Renal cortex interstitium (tissue), 11 donors: ENCODE data around the gene CACNA1C. TPM values are rescaled to one million over a fixed set of nuclear protein-coding genes. Genes with fewer than 3 reads are reported as not detected.

Source experiments
- DNase-seq, 11 donors: peaks; one replicate each; pipeline ENCODE4 v3.0.0-alpha.2; 2013; ENCODE audit warnings: low read depth in 9 of 11, low spot score in 4 of 11; ENCODE audit errors: extremely low read depth in 1 of 11
- polyA plus RNA-seq, 3 donors: library from polyadenylated mRNA; unstranded; fragments of 120-200 nt; gene quantifications; one replicate each; pipeline ENCODE4 v1.2.1, GENCODE V29; 2013; ENCODE audit not compliant: insufficient read length in 3 of 3

The CACNA1C gene
- polyA plus RNA-seq, 3 donors = 7.2 to 13.1 (median 7.8) TPM

- DNase-seq = no peak
Measured at GRCh38 chr12:2212537-2212936, 159.8 kb downstream of the CACNA1C start.

DNA sequence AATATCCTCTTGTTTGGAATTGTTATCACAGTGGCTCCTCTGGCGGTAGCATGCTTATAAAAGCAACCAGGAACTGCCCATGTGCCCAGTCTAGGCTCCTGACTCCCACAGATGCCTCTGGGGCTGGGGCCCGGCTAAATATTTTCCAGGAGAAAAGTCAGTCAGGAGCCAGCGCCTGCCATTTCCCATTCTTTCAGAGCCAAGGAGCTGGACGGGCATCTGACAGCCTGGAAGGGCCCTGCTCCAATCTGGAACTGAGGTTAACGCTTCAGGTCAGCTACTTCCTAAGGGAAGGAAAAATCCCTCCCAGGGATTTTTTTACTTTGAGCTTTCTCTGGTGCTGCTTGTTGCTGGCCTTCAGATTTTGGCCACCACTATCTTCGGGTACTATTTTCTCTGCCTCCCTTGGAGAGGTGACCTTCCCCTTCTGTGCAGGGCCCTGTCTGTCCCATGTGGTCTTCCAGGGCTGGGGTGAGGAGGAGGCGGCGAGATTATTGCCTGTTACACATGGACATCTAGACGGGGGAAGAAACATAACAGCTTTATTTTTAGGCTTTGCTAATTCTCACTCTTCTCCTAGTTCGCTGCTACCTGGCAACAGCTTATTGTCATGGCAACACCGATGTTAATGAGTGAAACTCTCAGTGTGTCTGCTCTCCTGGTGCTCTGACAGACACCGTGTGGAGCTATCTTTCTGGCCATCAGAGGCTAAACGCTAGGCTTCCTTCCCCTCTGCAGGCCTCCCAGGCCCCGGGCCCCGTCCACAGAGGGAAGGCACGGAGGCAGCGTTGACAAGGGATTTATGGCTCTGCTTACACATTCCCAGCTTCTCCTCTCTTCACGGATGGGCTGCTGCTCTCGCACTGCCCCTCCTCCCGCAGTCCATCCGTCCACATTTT is 160.4 kb downstream of the CACNA1C start:
- DNase-seq = peak; percentile 41 to 81 (median 66)

DNA sequence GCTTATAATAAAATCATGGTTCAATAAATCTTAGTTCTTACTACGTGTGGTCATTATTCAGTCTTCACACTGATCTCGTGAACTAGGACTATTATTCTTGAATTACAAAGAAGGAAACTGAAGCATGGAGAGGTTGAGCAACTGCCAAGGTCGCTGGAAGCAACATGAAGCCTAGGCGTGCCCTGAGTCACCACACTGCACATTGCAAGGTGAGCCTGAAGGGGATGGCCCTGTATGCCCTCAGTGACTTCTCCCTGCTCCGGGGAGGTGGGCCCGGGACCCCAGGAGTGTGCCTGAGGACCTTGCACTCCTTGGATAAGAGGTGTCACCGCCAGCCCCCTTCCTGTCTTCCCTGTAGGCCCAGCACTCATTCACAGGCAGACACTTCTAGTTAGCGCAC is 161.6 kb downstream of the CACNA1C start:
- DNase-seq = no peak

DNA sequence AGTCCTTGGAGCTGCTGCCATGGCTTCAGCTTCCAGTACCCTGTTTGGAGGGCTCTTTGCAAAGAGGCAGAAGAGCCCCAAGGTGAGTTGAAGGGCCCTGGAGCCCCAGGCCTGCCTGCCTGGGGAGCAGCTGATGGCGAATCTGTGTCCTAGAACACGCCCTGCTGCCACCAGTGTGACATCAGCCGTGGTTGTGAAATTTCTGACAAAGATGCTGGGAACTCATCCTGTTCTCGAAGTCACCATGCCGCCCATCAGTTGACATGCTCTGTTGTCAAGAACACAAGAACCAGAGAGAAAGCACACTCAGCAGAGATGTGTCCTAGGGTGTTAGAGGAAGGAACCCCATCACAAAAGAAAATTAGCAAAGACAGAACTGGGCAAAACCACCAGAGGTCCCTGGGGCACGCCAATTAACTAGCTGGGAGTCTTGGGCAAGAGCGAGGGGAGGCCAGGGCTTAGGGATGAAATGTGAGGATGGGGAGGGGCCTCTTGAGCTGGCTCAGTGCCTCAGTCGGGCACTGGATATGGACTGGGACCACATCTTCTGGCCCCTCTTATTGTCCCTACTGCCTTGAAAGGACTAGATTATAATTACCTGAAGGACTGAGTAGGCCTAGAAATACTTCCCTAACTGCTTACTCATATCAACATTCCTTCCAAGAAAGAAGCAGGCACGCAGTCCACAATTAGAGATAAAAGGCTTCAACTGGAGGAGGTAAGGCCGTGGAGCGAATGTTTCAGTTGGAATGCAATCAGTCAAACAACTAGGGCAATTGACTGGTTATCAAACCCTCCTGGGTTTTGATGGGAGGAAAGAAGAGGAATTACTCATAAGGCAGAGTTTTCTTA is 163.1 kb downstream of the CACNA1C start:
- DNase-seq = no peak

DNA sequence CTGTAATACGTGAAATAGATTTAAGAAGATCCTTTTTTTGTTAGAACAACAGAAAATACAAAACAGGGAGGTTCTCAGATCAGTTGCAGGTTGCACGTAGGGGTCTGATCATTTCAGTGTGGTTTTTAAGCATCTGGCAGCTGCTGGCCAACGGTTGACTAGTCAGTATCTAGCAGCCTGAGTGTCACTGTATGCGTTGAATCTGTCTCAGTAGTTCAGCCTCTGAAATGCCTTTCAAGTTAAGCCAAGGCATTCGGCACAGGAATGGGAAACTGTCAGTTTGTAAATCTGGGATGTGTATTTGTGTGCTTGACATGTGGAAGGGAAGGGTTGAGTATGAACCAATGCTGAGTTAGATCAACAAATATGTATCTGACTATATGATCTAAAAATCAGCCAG is 165.9 kb downstream of the CACNA1C start:
- no peak for DNase-seq

GRCh38 chr12:2221030-2221621 is 168.3 kb downstream of the CACNA1C start:
- no peak for DNase-seq

GRCh38 chr12:2222691-2223090 is 169.9 kb downstream of the CACNA1C start:
- DNase-seq = no peak

- DNase-seq = no peak
Measured at GRCh38 chr12:2224961-2225360, 172.2 kb downstream of the CACNA1C start.

DNA sequence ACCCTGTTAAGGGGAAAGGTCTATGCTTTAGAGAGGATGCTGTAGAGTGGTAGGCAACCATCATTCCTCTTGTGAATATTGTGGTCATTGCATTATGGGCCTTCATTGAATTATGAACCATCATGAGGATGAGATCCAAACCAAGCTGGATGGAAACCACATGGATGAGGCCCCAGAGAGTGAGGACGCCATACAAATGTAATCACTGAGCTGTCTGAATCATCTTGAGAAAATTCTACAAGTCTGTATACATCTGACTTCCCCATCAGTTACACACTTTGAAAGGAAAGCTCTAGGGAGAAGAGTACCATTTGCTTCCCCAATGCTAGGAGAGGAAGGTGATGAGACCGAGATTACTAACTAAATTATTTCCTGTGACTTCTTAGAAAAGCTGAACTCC is 172.9 kb downstream of the CACNA1C start:
- no peak for DNase-seq

DNA sequence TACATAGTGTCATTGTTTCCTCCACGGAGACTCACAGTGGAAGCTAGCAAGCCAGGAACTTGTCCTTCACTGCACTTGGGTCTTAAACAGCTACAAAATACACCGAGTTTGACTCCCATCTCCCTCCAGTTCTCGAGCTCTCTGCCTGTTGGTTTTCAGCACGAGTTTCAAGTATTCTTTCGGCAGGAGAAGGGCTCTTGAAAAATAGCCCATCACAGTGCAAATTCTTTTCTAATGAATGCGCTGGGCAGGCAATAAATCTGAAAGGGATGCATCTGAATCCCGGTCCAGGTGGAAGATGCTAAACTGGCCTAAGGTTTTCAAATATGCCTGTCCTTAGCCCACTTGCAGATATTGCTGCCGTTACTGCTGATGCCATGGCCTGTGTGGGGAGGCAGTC is 173.9 kb downstream of the CACNA1C start:
- no peak for DNase-seq

DNA sequence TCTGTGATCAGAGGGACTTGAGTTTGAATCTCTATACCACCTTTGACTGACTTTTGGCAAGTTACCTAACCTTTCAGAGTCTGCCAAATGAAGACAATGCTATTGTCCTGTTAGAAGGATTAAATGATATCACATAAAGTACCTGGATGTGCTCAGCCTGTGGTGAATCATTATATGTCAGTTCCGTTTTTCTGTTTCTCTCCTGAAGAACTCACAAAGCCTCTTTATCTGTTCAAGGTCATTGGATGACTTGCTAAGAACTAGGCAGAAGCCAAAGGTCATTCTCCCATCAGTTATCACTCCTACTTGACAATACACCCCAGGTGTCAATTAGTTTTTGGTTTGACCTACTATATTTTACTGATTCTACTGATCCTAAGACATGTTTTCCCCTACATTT is 174.6 kb downstream of the CACNA1C start:
- no peak for DNase-seq

DNA sequence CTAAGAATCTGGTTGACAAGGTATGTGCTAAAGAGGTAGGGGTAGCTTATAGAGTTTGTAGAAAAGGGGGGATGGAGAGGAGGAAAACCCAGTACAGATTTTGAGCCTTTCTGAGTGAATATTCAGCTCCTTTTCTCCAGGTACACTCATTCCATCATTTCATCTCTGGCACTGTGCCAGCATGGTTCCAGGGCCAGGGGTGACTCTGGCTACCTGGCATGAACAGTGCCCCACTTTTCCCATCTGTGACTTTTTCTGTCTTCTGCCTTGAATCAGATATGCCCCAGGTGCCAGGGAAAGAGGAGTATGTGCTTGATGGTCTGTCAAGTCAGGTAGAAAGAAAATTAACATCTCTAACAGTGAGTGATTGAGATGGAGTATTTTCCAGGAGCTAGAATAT is 175.7 kb downstream of the CACNA1C start:
- DNase-seq = no peak

DNA sequence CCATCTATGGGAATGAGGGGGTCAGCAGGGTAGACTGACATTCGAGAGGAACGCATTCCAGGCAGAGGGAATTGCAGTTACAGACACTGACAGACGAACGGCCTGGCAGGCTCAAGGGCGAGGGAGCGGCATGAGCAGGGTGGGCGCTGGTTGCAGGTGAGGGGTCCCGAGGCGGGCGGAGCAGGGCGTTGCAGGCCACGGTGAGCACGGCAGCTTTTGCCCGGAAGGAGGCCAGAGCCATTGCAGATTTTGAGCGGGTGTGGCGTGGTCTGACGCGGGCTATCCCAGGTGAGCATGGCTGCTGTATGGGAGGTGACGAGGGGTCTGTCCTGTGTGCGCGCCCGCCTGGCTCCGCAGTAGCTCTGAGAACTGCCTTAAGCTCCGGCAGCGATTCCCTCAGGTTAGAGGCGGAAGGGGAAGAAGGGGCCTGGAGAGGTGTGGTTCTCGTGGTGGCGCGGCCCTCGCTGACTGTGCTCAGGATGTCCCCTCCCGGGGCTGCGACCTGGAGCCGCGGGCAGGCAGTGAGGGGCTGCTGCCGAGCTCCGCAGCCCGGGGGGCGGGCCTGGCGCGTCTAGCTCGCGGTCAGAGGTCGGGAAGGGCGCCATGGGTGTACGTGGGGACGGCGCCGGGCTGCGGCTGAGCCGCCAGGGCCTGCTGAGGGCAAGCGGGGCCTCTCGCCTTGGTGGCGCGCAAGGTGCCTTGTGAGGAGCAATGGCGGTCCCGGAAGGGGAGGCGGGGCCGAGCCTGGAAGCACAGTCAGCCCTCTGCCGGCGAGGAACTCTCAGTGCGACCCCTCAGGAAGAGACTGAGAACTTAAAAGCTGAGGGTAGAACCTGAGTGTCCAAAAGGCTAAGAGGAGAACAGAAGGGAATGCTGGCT is 177.1 kb downstream of the CACNA1C start:
- DNase-seq = no peak

GRCh38 chr12:2231011-2231595 is 178.3 kb downstream of the CACNA1C start:
- DNase-seq = no peak

DNA sequence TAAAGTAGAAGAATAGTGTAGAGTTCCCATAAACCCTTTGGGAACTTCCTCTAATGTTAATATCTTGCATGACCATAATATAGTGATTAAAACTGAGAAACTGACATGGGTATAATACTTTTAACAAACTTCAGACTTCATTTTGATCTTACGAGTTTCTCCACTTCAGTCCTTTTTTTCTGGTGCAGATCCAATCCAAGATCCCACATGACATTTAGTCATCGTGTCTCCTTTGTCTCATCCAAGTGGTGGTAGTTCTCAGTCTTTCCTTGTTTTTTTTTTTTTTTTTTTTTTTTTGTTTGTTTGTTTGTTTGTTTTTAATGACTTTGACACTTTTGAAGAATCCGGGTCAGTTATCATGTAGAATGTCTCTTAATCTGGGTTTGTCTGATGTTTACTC is 179.2 kb downstream of the CACNA1C start:
- no peak for DNase-seq

- no peak for DNase-seq
Measured at GRCh38 chr12:2233034-2233433, 180.2 kb downstream of the CACNA1C start.

- no peak for DNase-seq
Measured at GRCh38 chr12:2234091-2234490, 181.3 kb downstream of the CACNA1C start.

GRCh38 chr12:2234646-2235350 is 182.0 kb downstream of the CACNA1C start:
- no peak for DNase-seq
